HepG2 (cell line): ENCODE measurements around the gene PKD2L1. TPM values are rescaled to one million over a fixed set of nuclear protein-coding genes. Genes with fewer than 3 reads are reported as not detected.

Experiments
- HDAC1 ChIP-seq: sonication (generic); formaldehyde crosslinking; IDR thresholded peaks from 2 replicates; pipeline ENCODE4 v1.5.1; 2020; ENCODE audit warnings: mild to moderate bottlenecking, missing genetic modification reagents
- SKIL ChIP-seq: sonication (generic); formaldehyde crosslinking; IDR thresholded peaks from 2 replicates; pipeline ENCODE4 v1.8.0; 2022; ENCODE audit warnings: missing genetic modification reagents, mild to moderate bottlenecking, moderate library complexity, borderline replicate concordance
- SP1 ChIP-seq, 2 experiments: fragments of 450-650 bp in 1 of 2; sonication (generic) in 1 of 2; formaldehyde crosslinking in 1 of 2; IDR thresholded peaks; 2 replicates each; pipeline versions ENCODE4 v1.4.0 to v1.6.1; 2016 to 2020; ENCODE audit warnings: missing genetic modification reagents in 1 of 2
- YEATS4 ChIP-seq: sonication (generic); formaldehyde crosslinking; IDR thresholded peaks from 2 replicates; pipeline ENCODE4 v1.4.0; 2020; ENCODE audit warnings: missing genetic modification reagents, borderline replicate concordance
- ZNF207 ChIP-seq: fragments of 450-650 bp; IDR thresholded peaks from 2 replicates; pipeline ENCODE4 v1.6.1; 2016; ENCODE audit warnings: antibody characterized with exemption, borderline replicate concordance
- ZNF30 ChIP-seq: sonication (generic); formaldehyde crosslinking; IDR thresholded peaks from 2 replicates; pipeline ENCODE4 v1.5.0; 2020; ENCODE audit warnings: mild to moderate bottlenecking, missing genetic modification reagents
- ZNF770 ChIP-seq: sonication (generic); formaldehyde crosslinking; IDR thresholded peaks from 2 replicates; pipeline ENCODE4 v1.5.0; 2020; ENCODE audit warnings: mild to moderate bottlenecking, missing genetic modification reagents
- ZNF776 ChIP-seq: sonication (generic); formaldehyde crosslinking; IDR thresholded peaks from 2 replicates; pipeline ENCODE4 v1.4.0; 2020; ENCODE audit warnings: mild to moderate bottlenecking, missing genetic modification reagents
- polyA plus RNA-seq, 8 experiments: library from polyadenylated mRNA; depleted of rRNA in 3 of 8; stranded (reverse) in 7 of 8; unstranded in 1 of 8; fragments of >200 nt; fragmentation: Illumina TruSeq in 4 of 8; extraction: Trizol in 4 of 8; gene quantifications; 2 replicates each; pipeline versions ENCODE4 v1.2.1 to v1.2.3, GENCODE V29; 2011 to 2016; ENCODE audit warnings: low read depth in 4 of 8, missing spikeins in 1 of 8, mixed read lengths in 1 of 8; ENCODE audit not compliant: insufficient read depth in 1 of 8
- total RNA-seq, 5 experiments: library from RNA; depleted of rRNA; stranded (reverse); fragments of >200 nt; fragmentation: Illumina TruSeq; extraction: Trizol; gene quantifications; 2 replicates each; pipeline ENCODE4 v1.2.3, GENCODE V29; 2016; ENCODE audit warnings: low read depth in 1 of 5
- TF ChIP-seq, protein P1 (sequence below): sonication (generic); formaldehyde crosslinking; IDR thresholded peaks from 2 replicates; pipeline ENCODE4 v1.4.0; 2020; ENCODE audit warnings: missing genetic modification reagents
- TF ChIP-seq, protein P2 (sequence below): sonication (generic); formaldehyde crosslinking; IDR thresholded peaks from 2 replicates; pipeline ENCODE4 v1.4.0; 2020; ENCODE audit warnings: missing genetic modification reagents, borderline replicate concordance

PKD2L1 gene
- total and polyA plus RNA-seq, 2 of the 13 experiments (the other 11 are each of a cell fraction or from before 2014, with no cell fraction given): 0.07 to 0.15 TPM

- TF ChIP-seq ZNF770 (CRISPR knock-in tag) (peak; percentile 68), YEATS4 (CRISPR knock-in tag) (peak; percentile 0; the same call in 1 of the 2 replicates), ZNF207 (no peak), ZNF30 (no peak), ZNF776 (CRISPR knock-in tag) (0 out of 2 replicates have a peak, but pooled peaks have one; percentile 14), SP1 (IDR thresholded peaks at IDR 0.05) (no peak), SP1 (CRISPR knock-in tag; IDR thresholded peaks at IDR 0.05) (no peak), SKIL (CRISPR knock-in tag) (peak; percentile 27; the same call in 1 of the 2 replicates), HDAC1 (CRISPR knock-in tag) (0 out of 2 replicates have a peak, but pooled peaks have one; percentile 15)
- TF ChIP-seq, protein P1, sequence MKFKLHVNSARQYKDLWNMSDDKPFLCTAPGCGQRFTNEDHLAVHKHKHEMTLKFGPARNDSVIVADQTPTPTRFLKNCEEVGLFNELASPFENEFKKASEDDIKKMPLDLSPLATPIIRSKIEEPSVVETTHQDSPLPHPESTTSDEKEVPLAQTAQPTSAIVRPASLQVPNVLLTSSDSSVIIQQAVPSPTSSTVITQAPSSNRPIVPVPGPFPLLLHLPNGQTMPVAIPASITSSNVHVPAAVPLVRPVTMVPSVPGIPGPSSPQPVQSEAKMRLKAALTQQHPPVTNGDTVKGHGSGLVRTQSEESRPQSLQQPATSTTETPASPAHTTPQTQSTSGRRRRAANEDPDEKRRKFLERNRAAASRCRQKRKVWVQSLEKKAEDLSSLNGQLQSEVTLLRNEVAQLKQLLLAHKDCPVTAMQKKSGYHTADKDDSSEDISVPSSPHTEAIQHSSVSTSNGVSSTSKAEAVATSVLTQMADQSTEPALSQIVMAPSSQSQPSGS (CRISPR knock-in tag): 0 out of 2 replicates have a peak, but pooled peaks have one; percentile 72
- TF ChIP-seq, protein P2, sequence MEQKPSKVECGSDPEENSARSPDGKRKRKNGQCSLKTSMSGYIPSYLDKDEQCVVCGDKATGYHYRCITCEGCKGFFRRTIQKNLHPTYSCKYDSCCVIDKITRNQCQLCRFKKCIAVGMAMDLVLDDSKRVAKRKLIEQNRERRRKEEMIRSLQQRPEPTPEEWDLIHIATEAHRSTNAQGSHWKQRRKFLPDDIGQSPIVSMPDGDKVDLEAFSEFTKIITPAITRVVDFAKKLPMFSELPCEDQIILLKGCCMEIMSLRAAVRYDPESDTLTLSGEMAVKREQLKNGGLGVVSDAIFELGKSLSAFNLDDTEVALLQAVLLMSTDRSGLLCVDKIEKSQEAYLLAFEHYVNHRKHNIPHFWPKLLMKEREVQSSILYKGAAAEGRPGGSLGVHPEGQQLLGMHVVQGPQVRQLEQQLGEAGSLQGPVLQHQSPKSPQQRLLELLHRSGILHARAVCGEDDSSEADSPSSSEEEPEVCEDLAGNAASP: no peak
Measured at GRCh38 chr10:100371482-100372027, 41.5 kb upstream of the PKD2L1 start (continued).
